Duodenal mucosa (tissue), 2 donors: ENCODE measurements around the gene ZNF124.

Source experiments
- H3K27ac ChIP-seq: one replicate; pipeline ENCODE4 v1.7.0; 2013; ENCODE audit warnings: low read depth, low read length
- H3K27me3 ChIP-seq, 2 donors: one replicate each; pipeline ENCODE4 v1.7.0; 2013; ENCODE audit warnings: low read length in 2 of 2, control low read depth in 1 of 2; ENCODE audit not compliant: insufficient read depth in 2 of 2, control insufficient read depth in 1 of 2
- H3K36me3 ChIP-seq, 2 donors: one replicate each; pipeline ENCODE4 v1.7.0; 2013; ENCODE audit warnings: low read length in 2 of 2, control low read depth in 1 of 2; ENCODE audit not compliant: insufficient read depth in 2 of 2, control insufficient read depth in 1 of 2
- H3K4me1 ChIP-seq, 2 donors: one replicate each; pipeline ENCODE4 v1.7.0; 2013; ENCODE audit warnings: low read length in 2 of 2, control low read depth in 1 of 2; ENCODE audit not compliant: insufficient read depth in 2 of 2, control insufficient read depth in 1 of 2
- H3K4me3 ChIP-seq, 2 donors: one replicate each; pipeline ENCODE4 v1.7.0; 2013; ENCODE audit warnings: low read length in 2 of 2, low read depth in 1 of 2
- H3K9ac ChIP-seq, 2 donors: one replicate each; pipeline ENCODE4 v1.7.0; 2013; ENCODE audit warnings: low read length in 2 of 2, low read depth in 1 of 2
- H3K9me3 ChIP-seq, 2 donors: one replicate each; pipeline ENCODE4 v1.7.0; 2013; ENCODE audit warnings: low read length in 2 of 2, control low read depth in 1 of 2; ENCODE audit not compliant: control insufficient read depth in 1 of 2

ZNF124 gene

GRCh38 chr1:247115141-247115510, 56.7 kb downstream of the ZNF124 start:
- Histone ChIP-seq H3K27ac (no peak overlapping the region), H3K36me3 (no peaks in the 10 kb centered on the region), H3K4me1 (peaks cover 0 to 9% of the 10 kb centered on the region in 2 donors), H3K27me3 (peaks cover 7 to 11% of the 10 kb centered on the region in 2 donors), H3K9me3 (no peaks in the 10 kb centered on the region), H3K4me3 (no peak overlapping the region), H3K9ac (no peak overlapping the region)

DNA sequence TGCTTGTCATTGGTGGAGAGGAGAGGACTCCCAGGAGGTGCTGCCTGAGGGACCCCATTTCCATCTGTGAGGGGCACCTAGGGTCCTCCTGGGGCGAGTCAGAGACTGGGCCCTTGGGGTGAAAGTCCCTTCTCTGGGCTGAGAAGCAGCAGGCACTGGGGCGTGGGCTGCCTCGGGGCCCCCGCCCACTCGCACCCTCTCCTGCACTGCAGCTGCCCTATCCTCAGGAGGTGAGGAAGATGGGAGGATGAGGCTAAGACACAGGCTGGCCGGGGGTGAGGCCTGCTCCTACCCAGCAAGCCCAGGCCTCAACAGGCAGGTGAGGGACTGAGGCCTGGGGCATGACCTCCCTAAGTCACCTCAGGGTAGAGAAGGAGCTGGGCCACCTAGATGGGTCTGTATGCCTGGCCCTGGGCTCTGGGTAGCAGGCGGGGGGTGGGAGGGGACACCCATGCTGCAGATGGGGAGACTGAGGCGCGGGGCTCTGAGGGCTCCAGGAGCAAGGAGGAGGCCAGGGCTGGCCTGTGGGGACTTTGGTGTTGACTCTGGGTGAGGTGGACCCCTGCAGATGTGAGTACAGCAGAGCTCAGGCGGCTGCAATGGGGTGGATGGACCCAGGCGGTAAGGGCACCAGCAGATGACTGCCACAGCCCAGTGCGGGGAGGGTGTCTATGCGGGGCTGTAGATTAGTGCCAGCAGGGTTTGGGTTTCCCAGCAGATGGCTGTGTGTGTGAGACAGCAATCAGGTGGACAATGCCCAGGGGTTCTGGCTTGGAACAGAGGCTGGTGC, 57.3 kb downstream of the ZNF124 start:
- Histone ChIP-seq H3K9me3 (no peaks in the 10 kb centered on the region), H3K4me3 (no peak overlapping the region), H3K27me3 (peaks cover 7 to 11% of the 10 kb centered on the region in 2 donors), H3K9ac (no peak overlapping the region), H3K27ac (no peak overlapping the region), H3K4me1 (peaks cover 0 to 9% of the 10 kb centered on the region in 2 donors), H3K36me3 (no peaks in the 10 kb centered on the region)

- no peaks in the 10 kb centered on the region for H3K9me3 ChIP-seq
- H3K4me3 ChIP-seq: no peak overlapping the region
- H3K27me3 ChIP-seq: peaks cover 7 to 11% of the 10 kb centered on the region in 2 donors
- H3K9ac ChIP-seq: no peak overlapping the region
- H3K27ac ChIP-seq: no peak overlapping the region
- H3K36me3 ChIP-seq: no peaks in the 10 kb centered on the region
- peaks cover 0 to 9% of the 10 kb centered on the region in 2 donors for H3K4me1 ChIP-seq
Measured at GRCh38 chr1:247113733-247114271, 58.0 kb downstream of the ZNF124 start.

GRCh38 chr1:247113094-247113497, 58.7 kb downstream of the ZNF124 start:
- H3K36me3 ChIP-seq: no peaks in the 10 kb centered on the region
- H3K9me3 ChIP-seq: no peaks in the 10 kb centered on the region
- no peak overlapping the region for H3K27ac ChIP-seq
- peaks cover 7 to 11% of the 10 kb centered on the region in 2 donors for H3K27me3 ChIP-seq
- peaks cover 0 to 9% of the 10 kb centered on the region in 2 donors for H3K4me1 ChIP-seq
- H3K9ac ChIP-seq: no peak overlapping the region
- no peak overlapping the region for H3K4me3 ChIP-seq

- H3K27me3 ChIP-seq: peaks cover 7 to 11% of the 10 kb centered on the region in 2 donors
- no peaks in the 10 kb centered on the region for H3K36me3 ChIP-seq
- H3K4me3 ChIP-seq: peak overlapping the region; percentile 60 to 69
- peaks cover 0 to 9% of the 10 kb centered on the region in 2 donors for H3K4me1 ChIP-seq
- H3K27ac ChIP-seq: no peak overlapping the region
- H3K9me3 ChIP-seq: no peaks in the 10 kb centered on the region
- H3K9ac ChIP-seq: no peak overlapping the region
Measured at GRCh38 chr1:247112479-247112781, 59.4 kb downstream of the ZNF124 start.

DNA sequence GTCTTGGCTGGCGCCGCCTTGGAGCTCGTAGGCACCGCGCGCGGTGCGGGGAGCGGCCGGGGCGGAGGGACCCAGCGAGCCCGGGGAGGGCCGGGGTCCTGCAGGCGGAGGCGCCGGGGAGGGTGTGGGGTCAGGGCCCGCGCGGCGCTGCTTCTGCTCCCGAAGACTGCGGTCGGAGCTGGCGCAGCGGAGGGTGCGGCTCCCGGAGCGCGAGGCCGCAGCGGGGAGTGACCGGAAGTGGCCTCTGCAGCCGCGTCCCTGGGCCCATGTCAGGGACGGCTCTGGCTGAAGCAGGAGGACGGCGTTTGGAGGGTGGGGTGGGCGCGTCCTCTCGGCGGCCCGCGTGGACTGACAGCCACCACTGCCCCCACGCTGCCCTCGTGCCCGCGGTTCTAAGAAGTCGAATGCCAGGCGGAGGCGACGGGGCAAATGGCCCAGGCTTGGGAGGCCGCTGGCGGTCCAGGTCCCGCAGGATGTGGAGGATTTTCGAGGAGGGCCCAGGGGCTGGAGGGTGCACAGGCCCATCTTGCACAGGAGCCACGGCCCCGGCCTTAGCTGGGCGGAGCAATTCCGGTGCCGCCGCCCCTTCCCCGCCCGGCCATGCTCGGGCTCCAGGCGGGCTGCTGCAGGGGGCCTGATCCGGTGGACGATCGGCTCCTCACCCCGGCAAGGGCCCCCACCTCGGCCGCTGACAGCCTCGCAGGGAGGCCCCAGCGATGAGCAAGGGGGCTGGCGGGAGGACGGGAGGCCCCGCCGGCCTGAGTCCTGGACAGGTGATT, 59.9 kb downstream of the ZNF124 start:
- peaks cover 0 to 9% of the 10 kb centered on the region in 2 donors for H3K4me1 ChIP-seq
- H3K9ac ChIP-seq: peak overlapping the region in 1 of 2 donors; percentile 38
- no peaks in the 10 kb centered on the region for H3K36me3 ChIP-seq
- H3K27me3 ChIP-seq: peaks cover 7 to 11% of the 10 kb centered on the region in 2 donors
- H3K4me3 ChIP-seq: peak overlapping the region; percentile 60 to 69
- H3K9me3 ChIP-seq: no peaks in the 10 kb centered on the region
- H3K27ac ChIP-seq: peak overlapping the region; percentile 32

DNA sequence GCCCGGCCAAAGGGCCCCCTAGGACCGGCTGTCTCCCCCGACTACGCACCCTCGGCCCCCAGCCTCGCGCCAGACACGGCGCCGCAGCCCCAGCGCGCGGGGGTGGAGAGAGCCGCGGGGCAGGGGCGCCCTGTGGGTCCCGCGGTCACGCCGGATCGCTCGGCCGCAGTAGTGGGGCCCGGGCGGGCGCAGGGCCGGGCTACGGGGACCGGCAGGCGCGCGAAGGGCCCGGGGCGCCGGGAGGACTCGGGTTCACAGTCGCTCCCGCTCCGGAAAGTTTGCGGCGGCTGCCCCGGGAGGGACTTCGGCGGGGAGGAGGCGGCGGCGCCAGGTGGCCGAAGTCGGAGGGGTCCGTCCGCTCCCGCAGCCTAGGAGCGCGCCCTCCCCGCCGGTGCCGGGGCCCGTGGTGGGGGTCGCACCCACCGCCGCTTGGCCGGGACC, 60.5 kb downstream of the ZNF124 start:
- peaks cover 7 to 11% of the 10 kb centered on the region in 2 donors for H3K27me3 ChIP-seq
- peak overlapping the region; percentile 32 for H3K27ac ChIP-seq
- peaks cover 0 to 9% of the 10 kb centered on the region in 2 donors for H3K4me1 ChIP-seq
- no peaks in the 10 kb centered on the region for H3K36me3 ChIP-seq
- no peaks in the 10 kb centered on the region for H3K9me3 ChIP-seq
- peak overlapping the region in 1 of 2 donors; percentile 38 for H3K9ac ChIP-seq
- peak overlapping the region; percentile 60 to 69 for H3K4me3 ChIP-seq

- Histone ChIP-seq H3K9ac (peak overlapping the region in 1 of 2 donors; percentile 32), H3K4me1 (peaks cover 0 to 9% of the 10 kb centered on the region in 2 donors), H3K27me3 (peaks cover 7 to 11% of the 10 kb centered on the region in 2 donors), H3K4me3 (peak overlapping the region; percentile 60 to 69), H3K36me3 (no peaks in the 10 kb centered on the region), H3K27ac (no peak overlapping the region), H3K9me3 (no peaks in the 10 kb centered on the region)
Measured at GRCh38 chr1:247110627-247111258, 61.1 kb downstream of the ZNF124 start.

GRCh38 chr1:247107694-247108093, 64.1 kb downstream of the ZNF124 start:
- Histone ChIP-seq H3K9me3 (no peaks in the 10 kb centered on the region), H3K36me3 (no peaks in the 10 kb centered on the region), H3K4me3 (no peak overlapping the region), H3K9ac (no peak overlapping the region), H3K27me3 (peaks cover 7 to 10% of the 10 kb centered on the region in 2 donors), H3K27ac (no peak overlapping the region), H3K4me1 (peaks cover 0 to 16% of the 10 kb centered on the region in 2 donors)
